Stomach (tissue), 4 donors: ENCODE results near the gene PWP2.
"Not testable (repeated sequence)": the region's sequence is repeated elsewhere in the genome, so short reads cannot be mapped to it uniquely, and the experiment has no call there.

ENCODE experiments used
- EP300 ChIP-seq: sonication (generic); formaldehyde crosslinking; IDR thresholded peaks from one replicate; pipeline ENCODE4 v1.6.1; 2017; ENCODE audit warnings: antibody characterized with exemption
- POLR2A ChIP-seq, 4 donors: fragments of 450-650 bp; IDR thresholded peaks; one replicate each; pipeline ENCODE4 v1.6.1; 2016; ENCODE audit warnings: antibody characterized with exemption in 4 of 4, control low read depth in 2 of 4, mild to moderate bottlenecking in 1 of 4, moderate library complexity in 1 of 4
- POLR2AphosphoS5 ChIP-seq, 3 donors: sonication (generic); formaldehyde crosslinking; IDR thresholded peaks; one replicate each; pipeline ENCODE4 v1.6.1; 2016; ENCODE audit warnings: antibody characterized with exemption in 3 of 3
- TF ChIP-seq, protein P1 (sequence below), 7 experiments: fragments of 450-650 bp in 4 of 7; fragments of 200-600 bp in 3 of 7; sonication (generic) in 3 of 7; IDR thresholded peaks; one replicate each; pipeline ENCODE4 v1.5.1; 2016 to 2019; ENCODE audit warnings: antibody characterized with exemption in 7 of 7, control low read depth in 2 of 7, mild to moderate bottlenecking in 1 of 7

DNA sequence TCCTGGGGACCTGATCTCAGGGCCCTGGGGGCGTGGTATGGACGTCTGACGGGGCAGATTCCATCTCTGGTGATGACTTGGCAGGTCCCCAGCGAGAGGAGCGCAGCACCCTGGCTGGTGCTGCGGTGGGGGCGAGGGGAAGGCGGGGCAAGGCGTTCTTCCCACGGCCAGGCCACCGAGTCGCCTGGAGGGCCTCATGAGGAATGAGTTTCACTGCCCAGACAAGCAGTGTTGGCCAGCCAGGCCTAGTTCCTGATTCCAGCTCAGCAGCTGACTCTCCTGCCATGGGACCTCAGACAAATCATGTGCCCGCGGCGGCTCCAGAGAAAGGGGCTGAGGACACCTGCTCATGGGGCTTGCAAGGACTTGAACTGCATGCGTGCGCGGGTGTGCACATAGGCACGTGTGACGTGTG, 47.6 kb downstream of the PWP2 start:
- TF ChIP-seq, protein P1, sequence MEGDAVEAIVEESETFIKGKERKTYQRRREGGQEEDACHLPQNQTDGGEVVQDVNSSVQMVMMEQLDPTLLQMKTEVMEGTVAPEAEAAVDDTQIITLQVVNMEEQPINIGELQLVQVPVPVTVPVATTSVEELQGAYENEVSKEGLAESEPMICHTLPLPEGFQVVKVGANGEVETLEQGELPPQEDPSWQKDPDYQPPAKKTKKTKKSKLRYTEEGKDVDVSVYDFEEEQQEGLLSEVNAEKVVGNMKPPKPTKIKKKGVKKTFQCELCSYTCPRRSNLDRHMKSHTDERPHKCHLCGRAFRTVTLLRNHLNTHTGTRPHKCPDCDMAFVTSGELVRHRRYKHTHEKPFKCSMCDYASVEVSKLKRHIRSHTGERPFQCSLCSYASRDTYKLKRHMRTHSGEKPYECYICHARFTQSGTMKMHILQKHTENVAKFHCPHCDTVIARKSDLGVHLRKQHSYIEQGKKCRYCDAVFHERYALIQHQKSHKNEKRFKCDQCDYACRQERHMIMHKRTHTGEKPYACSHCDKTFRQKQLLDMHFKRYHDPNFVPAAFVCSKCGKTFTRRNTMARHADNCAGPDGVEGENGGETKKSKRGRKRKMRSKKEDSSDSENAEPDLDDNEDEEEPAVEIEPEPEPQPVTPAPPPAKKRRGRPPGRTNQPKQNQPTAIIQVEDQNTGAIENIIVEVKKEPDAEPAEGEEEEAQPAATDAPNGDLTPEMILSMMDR (IDR thresholded peaks at IDR 0.05), result not testable (repeated sequence)
- not testable (repeated sequence) for TF ChIP-seq EP300; POLR2AphosphoS5 (IDR thresholded peaks at IDR 0.05); POLR2A (IDR thresholded peaks at IDR 0.05)
